22Rv1 (cell line): Measurements from ENCODE around the gene CFTR.

Source experiments
- ZFX ChIP-seq: fragments of 450-650 bp; IDR thresholded peaks from 2 replicates; pipeline ENCODE4 v1.6.1; 2017; ENCODE audit warnings: antibody characterized with exemption, borderline replicate concordance
- TF ChIP-seq, protein P1 (sequence below): fragments of 450-650 bp; IDR thresholded peaks from 2 replicates; pipeline ENCODE4 v1.5.1; 2017; ENCODE audit warnings: mild to moderate bottlenecking

DNA sequence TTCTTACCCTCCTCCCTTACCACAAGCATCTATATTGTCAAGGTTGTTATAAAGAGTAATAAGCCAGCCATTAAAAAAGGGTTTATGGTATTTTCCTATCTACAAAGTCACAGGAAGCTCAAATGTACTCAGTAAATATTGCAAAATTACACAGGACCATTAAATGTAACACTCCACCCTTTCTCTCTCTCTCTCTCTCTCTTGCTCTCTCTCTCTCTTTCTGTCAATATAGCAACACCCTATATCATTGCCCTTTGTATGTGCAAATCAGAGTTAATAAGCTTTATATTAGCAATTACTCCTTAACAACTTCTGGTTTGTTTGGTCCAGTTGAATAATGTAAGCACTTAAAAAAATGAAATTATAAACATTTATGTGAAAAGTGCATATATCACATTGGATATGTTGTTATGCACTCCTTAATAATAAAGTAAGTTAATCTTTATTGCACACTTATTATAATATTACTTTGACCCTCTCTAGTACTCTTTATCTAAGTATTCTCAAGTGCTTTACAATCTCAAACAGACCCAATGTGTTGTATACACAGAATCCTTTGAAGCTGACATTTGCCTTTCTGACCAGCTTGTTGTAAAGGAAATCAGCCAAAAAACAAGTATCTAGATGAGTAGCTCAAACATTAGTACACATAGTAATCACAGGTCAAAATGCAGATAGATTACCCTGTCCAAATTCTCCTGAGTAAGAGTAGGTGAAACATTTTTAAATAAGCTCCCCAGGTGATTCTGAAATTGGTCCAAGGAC is 93.2 kb downstream of the CFTR start:
- TF ChIP-seq ZFX, result no peak
- TF ChIP-seq, protein P1, sequence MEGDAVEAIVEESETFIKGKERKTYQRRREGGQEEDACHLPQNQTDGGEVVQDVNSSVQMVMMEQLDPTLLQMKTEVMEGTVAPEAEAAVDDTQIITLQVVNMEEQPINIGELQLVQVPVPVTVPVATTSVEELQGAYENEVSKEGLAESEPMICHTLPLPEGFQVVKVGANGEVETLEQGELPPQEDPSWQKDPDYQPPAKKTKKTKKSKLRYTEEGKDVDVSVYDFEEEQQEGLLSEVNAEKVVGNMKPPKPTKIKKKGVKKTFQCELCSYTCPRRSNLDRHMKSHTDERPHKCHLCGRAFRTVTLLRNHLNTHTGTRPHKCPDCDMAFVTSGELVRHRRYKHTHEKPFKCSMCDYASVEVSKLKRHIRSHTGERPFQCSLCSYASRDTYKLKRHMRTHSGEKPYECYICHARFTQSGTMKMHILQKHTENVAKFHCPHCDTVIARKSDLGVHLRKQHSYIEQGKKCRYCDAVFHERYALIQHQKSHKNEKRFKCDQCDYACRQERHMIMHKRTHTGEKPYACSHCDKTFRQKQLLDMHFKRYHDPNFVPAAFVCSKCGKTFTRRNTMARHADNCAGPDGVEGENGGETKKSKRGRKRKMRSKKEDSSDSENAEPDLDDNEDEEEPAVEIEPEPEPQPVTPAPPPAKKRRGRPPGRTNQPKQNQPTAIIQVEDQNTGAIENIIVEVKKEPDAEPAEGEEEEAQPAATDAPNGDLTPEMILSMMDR, result no peak
